Sigmoid colon (tissue), 7 donors: ENCODE data around the gene MYH14. TPM values are rescaled to one million over a fixed set of nuclear protein-coding genes. Genes with fewer than 3 reads are reported as not detected.

Experiments
- DNase-seq: peaks from one replicate; pipeline ENCODE4 v3.0.0-alpha.2; 2019
- H3K27ac ChIP-seq, 4 donors: fragments of 200-600 bp; sonication (generic); one replicate each; pipeline ENCODE4 v1.5.1; 2016 to 2019; ENCODE audit warnings: mild to moderate bottlenecking in 1 of 4
- H3K27me3 ChIP-seq, 3 donors: fragments of 200-600 bp; sonication (generic); one replicate each; pipeline ENCODE4 v1.5.1; 2019; ENCODE audit warnings: mild to moderate bottlenecking in 1 of 3
- H3K36me3 ChIP-seq, 4 donors: fragments of 200-600 bp; sonication (generic); one replicate each; pipeline ENCODE4 v1.5.1; 2016 to 2019
- H3K4me1 ChIP-seq, 4 donors: fragments of 200-600 bp; sonication (generic); one replicate each; pipeline ENCODE4 v1.5.1; 2017 to 2019
- H3K4me3 ChIP-seq, 4 donors: fragments of 200-600 bp; sonication (generic); one replicate each; pipeline ENCODE4 v1.5.1; 2017 to 2019; ENCODE audit warnings: mild to moderate bottlenecking in 2 of 4, moderate library complexity in 1 of 4
- H3K9me3 ChIP-seq, 4 donors: fragments of 200-600 bp in 3 of 4; sonication (generic) in 3 of 4; one replicate each; pipeline versions ENCODE4 v1.5.1 to v1.6.1; 2013 to 2019
- CTCF ChIP-seq, 4 experiments: fragments of 450-650 bp in 3 of 4; fragments of 200-600 bp in 1 of 4; IDR thresholded peaks; one replicate each; pipeline ENCODE4 v1.5.1; 2016 to 2019; ENCODE audit warnings: antibody characterized with exemption in 4 of 4, mild to moderate bottlenecking in 3 of 4, moderate library complexity in 2 of 4
- EP300 ChIP-seq, 4 donors: sonication (generic); formaldehyde crosslinking; IDR thresholded peaks; one replicate each; pipeline ENCODE4 v1.6.1; 2017; ENCODE audit warnings: antibody characterized with exemption in 4 of 4
- POLR2A ChIP-seq, 2 donors: fragments of 450-650 bp; IDR thresholded peaks; one replicate each; pipeline ENCODE4 v1.6.1; 2016; ENCODE audit warnings: antibody characterized with exemption in 2 of 2, mild to moderate bottlenecking in 2 of 2, moderate library complexity in 2 of 2
- POLR2AphosphoS5 ChIP-seq, 4 donors: sonication (generic); formaldehyde crosslinking; IDR thresholded peaks; one replicate each; pipeline ENCODE4 v1.6.1; 2017; ENCODE audit warnings: antibody characterized with exemption in 4 of 4
- WGBS, 2 donors: extraction: QIAGEN DNeasy Blood & Tissue Kit; methylation state at CpG; one replicate each; pipeline ENCODE4 v1.1.7; 2013; 5-methylcytosine and 5-hydroxymethylcytosine counted together
- intact Hi-C: fragments of 100-400 bp; cut with DNase I; formaldehyde crosslinking; loops from one replicate; pipeline ENCODE4 v1.15.1; 2023
- polyA plus RNA-seq, 3 donors: library from polyadenylated mRNA; stranded (reverse); fragments of 200-250 nt; gene quantifications; one replicate each; pipeline ENCODE4 v1.2.3, GENCODE V29; 2013
- total RNA-seq, 4 donors: library from RNA; depleted of rRNA; stranded (reverse); fragments of >200 nt; gene quantifications; one replicate each; pipeline ENCODE4 v1.1.0, GENCODE V29; 2016
- donor health status: healthy with polysubstance abuse.
- donor health status: Bipolar disorder and iron deficiency.
- donor health status: healthy.

Gene MYH14
- total and polyA plus RNA-seq, 7 donors, result 0.16 to 479 (median 3.9) TPM

DNA sequence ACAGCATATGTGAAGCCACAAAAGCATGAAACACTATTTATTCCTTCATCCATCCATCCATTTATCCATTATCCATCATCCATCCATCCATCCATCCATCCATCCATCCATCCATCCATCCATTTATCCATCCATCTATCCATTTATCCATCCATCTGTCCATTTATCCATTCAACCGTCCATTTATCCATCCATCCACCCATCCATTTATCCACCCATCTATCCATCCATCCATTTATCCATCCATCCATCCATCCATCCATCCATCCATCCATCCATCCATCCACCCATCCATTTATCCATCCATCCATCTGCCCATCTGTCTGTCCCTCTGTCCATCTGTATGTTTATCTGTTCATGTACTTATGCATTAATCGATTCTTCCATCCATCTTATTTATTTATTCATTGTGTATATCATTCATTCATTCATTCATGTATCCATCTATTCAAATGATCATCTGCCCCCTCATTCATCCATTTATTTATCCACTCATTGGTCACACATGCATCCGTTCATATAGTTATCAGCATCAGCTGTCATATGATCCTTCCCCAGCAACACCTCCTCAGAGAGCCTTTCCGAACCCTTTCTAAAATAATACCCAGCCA is 7.0 kb upstream of the MYH14 start:
- Histone ChIP-seq H3K4me3 (no peak overlapping the region), H3K4me1 (peaks cover 0 to 12% (median 5%) of the 10 kb centered on the region in 4 donors), H3K27me3 (peaks cover 0 to 57% (median 9%) of the 10 kb centered on the region in 3 donors), H3K9me3 (no peaks in the 10 kb centered on the region), H3K36me3 (no peaks in the 10 kb centered on the region), H3K27ac (no peak overlapping the region)
- TF ChIP-seq CTCF (IDR thresholded peaks at IDR 0.05) (no peak), POLR2A (IDR thresholded peaks at IDR 0.05) (no peak), POLR2AphosphoS5 (IDR thresholded peaks at IDR 0.05) (no peak), EP300 (IDR thresholded peaks at IDR 0.05) (no peak)
- no peak for DNase-seq
- intact Hi-C loops, result no loop called here
- WGBS, 2 donors, result 84 to 91% methylated on average over 4 of the region's 4 CpGs

DNA sequence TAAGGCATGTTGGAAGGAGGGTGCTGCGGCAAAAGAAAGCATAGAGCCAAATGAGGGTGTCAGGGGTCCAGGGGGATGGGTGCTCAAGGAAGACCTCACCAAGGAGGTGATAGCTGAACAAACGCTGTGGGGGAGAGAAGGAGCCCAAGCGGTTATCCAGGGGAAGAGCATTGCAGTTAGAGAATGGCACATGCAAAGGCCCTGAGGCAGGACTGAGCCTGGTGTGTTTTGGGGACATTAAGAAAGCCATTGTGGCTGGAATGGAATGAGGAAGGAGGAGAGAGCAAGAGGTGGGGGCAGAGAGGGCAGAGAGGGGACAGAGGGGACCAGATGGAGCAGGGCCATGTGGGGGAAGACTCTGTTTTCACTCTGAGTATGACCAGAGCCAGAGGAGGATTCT is 6.1 kb upstream of the MYH14 start:
- 80 to 90% methylated on average over 3 of the region's 3 CpGs for WGBS, 2 donors
- H3K36me3 ChIP-seq, result no peaks in the 10 kb centered on the region
- TF ChIP-seq EP300 (IDR thresholded peaks at IDR 0.05) (no peak), CTCF (IDR thresholded peaks at IDR 0.05) (no peak), POLR2AphosphoS5 (IDR thresholded peaks at IDR 0.05) (no peak), POLR2A (IDR thresholded peaks at IDR 0.05) (no peak)
- DNase-seq, result no peak
- H3K4me3 ChIP-seq, result no peak overlapping the region
- no peaks in the 10 kb centered on the region for H3K9me3 ChIP-seq
- peaks cover 0 to 12% (median 5%) of the 10 kb centered on the region in 4 donors for H3K4me1 ChIP-seq
- intact Hi-C loops, result no loop called here
- H3K27ac ChIP-seq, result no peak overlapping the region
- H3K27me3 ChIP-seq, result peaks cover 5 to 66% (median 12%) of the 10 kb centered on the region in 3 donors

GRCh38 chr19:50198431-50199258 is 4.8 kb upstream of the MYH14 start:
- no peak for TF ChIP-seq EP300 (IDR thresholded peaks at IDR 0.05)
- TF ChIP-seq CTCF (IDR thresholded peaks at IDR 0.05), result no peak
- no peak for TF ChIP-seq POLR2AphosphoS5 (IDR thresholded peaks at IDR 0.05)
- no peak for TF ChIP-seq POLR2A (IDR thresholded peaks at IDR 0.05)
- peaks cover 17 to 73% (median 21%) of the 10 kb centered on the region in 3 donors for H3K27me3 ChIP-seq
- DNase-seq, result no peak
- H3K9me3 ChIP-seq, result no peaks in the 10 kb centered on the region
- 32 to 42% methylated on average over 7 of the region's 7 CpGs for WGBS, 2 donors
- H3K4me1 ChIP-seq, result peaks cover 0 to 20% (median 13%) of the 10 kb centered on the region in 4 donors
- no peak overlapping the region for H3K4me3 ChIP-seq
- no peaks in the 10 kb centered on the region for H3K36me3 ChIP-seq
- intact Hi-C loops, result no loop called here
- no peak overlapping the region for H3K27ac ChIP-seq

DNA sequence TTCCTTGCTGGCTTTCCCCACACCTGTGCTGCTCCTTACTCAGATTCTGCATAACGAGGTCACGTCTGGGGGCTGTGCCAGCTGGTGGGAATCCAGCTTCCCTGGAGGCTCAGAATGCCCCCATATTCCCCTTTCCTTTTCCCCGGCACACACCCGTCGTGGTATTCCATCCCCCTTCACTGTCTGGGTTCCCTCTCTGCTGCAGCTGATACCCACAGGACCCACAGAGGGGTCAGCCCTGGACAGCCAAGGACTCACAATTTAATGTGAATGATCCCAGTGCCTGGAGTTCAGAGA is 4.2 kb upstream of the MYH14 start:
- H3K27ac ChIP-seq, result no peak overlapping the region
- TF ChIP-seq CTCF (IDR thresholded peaks at IDR 0.05) (no peak), EP300 (IDR thresholded peaks at IDR 0.05) (no peak), POLR2A (IDR thresholded peaks at IDR 0.05) (no peak), POLR2AphosphoS5 (IDR thresholded peaks at IDR 0.05) (no peak)
- no peaks in the 10 kb centered on the region for H3K9me3 ChIP-seq
- intact Hi-C loops, result no loop called here
- peaks cover 0 to 23% (median 16%) of the 10 kb centered on the region in 4 donors for H3K4me1 ChIP-seq
- no peak for DNase-seq
- WGBS, 2 donors, result 14 to 21% methylated on average over 5 of the region's 5 CpGs
- no peaks in the 10 kb centered on the region for H3K36me3 ChIP-seq
- peaks cover 23 to 74% (median 26%) of the 10 kb centered on the region in 3 donors for H3K27me3 ChIP-seq
- H3K4me3 ChIP-seq, result no peak overlapping the region
